Right cardiac atrium (tissue), 5 donors: ENCODE data around the gene MICAL2. TPM values are rescaled to one million over a fixed set of nuclear protein-coding genes. Genes with fewer than 3 reads are reported as not detected.

Experiments used
- ATAC-seq, 2 donors: fragments of 200-7000 bp; cut with Tn5 transposase; one replicate each; pipeline versions ENCODE4 v1.8.0 to v1.9.1; 2020; ENCODE audit warnings: moderate library complexity in 2 of 2, mild to moderate bottlenecking in 1 of 2
- DNase-seq, 3 donors: peaks; one replicate each; pipeline ENCODE4 v3.0.0-alpha.2; 2020
- H3K27ac ChIP-seq: one replicate; pipeline ENCODE4 v1.5.1; 2013; ENCODE audit warnings: mild to moderate bottlenecking, low read length, control low read depth, moderate library complexity
- H3K27me3 ChIP-seq: one replicate; pipeline ENCODE4 v1.6.1; 2013; ENCODE audit not compliant: control insufficient read depth, insufficient read depth
- H3K4me1 ChIP-seq: one replicate; pipeline ENCODE4 v1.6.1; 2013; ENCODE audit warnings: low read length; ENCODE audit not compliant: control insufficient read depth, insufficient read depth
- H3K4me3 ChIP-seq: one replicate; pipeline ENCODE4 v1.5.1; 2013; ENCODE audit warnings: low read length, control low read depth
- H3K9me3 ChIP-seq: one replicate; pipeline ENCODE4 v1.6.1; 2013; ENCODE audit warnings: low read length; ENCODE audit not compliant: control insufficient read depth
- WGBS: extraction: QIAGEN DNeasy Blood & Tissue Kit; methylation state at CpG from one replicate; pipeline ENCODE4 v1.1.7; 2013; 5-methylcytosine and 5-hydroxymethylcytosine counted together
- intact Hi-C, 4 donors: fragments of 100-400 bp; cut with DNase I; formaldehyde crosslinking; loops; one replicate each; pipeline versions ENCODE4 v1.11.0 to v1.14.0; 2022 to 2023
- polyA plus RNA-seq: library from polyadenylated mRNA; stranded (reverse); fragments of 200-250 nt; gene quantifications from one replicate; pipeline ENCODE4 v1.2.3, GENCODE V29; 2013
- total RNA-seq, 4 donors: library from RNA; stranded (reverse); fragmentation: NEBNext Ultra II Directional; extraction: Animal tissue kit (Norgen Biotek cat#: 25700); gene quantifications; one replicate each; pipeline ENCODE4 v1.2.1, GENCODE V29; 2021
- donor health status: healthy with polysubstance abuse.
- donor health status: DM: no; HTN: yes; CAD: no.
- donor health status: DM: no; HTN: no; CAD: no.
- donor health status: DM: no; HTN: yes; CAD: no; lungs with severe emphysema.
- donor health status: DM: yes; HTN: yes; CAD: no.

Gene MICAL2
- total and polyA plus RNA-seq, 5 donors = 62.9 to 115 (median 92.3) TPM

DNA sequence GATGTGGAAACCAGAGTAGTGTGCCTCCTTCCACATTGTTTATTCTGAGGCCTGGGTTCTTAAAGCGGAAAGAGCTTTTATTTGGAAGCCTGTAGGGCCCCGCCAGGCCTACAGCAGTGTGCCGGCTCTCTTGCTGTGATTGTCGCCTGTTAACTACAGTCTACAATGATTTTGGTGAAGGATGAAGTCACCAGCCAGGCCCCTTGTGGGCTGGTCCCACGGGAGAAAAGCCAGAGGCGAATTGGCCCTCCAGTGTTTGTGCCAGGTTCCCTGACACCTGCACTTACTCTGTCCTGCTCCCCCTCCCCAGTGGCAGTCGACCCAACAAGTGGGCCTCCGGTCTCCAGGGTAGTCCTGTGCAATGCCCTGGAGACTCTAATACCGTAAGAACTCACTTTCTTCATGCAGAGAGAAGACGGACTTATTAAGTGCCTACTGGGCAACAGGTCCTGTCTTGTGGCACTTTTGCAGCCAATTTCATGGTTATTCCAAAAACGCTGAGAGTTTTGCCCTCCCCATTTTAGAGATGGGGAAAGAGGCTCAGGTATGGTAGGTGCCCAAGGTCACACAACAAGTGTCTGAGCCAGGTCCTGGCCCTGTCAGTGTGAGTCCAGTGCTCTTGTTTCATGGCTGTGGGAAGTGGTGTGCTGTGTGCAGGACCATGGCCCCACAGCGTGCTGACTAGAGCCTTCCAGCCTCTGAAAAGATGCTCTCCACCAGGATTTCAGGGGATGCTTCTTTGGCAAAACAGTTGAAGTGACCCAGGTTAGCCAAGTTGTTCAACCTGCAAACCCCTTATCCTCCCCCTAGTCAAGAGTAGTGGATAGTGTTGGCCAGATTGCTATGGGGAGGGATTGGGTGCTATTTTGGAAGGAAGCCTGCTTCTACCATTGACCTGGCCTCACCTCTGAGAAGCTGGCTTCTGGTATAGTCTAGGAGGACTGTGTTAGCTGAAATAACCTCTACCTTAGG, 1.4 kb downstream of the MICAL2 start:
- peak in 1 of 2 donors; percentile 2 for ATAC-seq
- Histone ChIP-seq H3K4me1 (peaks cover 17% of the 10 kb centered on the region), H3K27ac (peak overlapping the region; percentile 31), H3K4me3 (peak overlapping the region; percentile 87), H3K27me3 (no peaks in the 10 kb centered on the region), H3K9me3 (no peaks in the 10 kb centered on the region)
- peak in 1 of 3 donors; percentile 56 for DNase-seq
- WGBS = 39% methylated on average over 12 of the region's 12 CpGs
- intact Hi-C loops = loop anchor here in 2 of 4 donors (5.0 to 10.0 kb wide), 2 partner anchors 65 to 133 kb away; no protein-coding TSS in a partner anchor

DNA sequence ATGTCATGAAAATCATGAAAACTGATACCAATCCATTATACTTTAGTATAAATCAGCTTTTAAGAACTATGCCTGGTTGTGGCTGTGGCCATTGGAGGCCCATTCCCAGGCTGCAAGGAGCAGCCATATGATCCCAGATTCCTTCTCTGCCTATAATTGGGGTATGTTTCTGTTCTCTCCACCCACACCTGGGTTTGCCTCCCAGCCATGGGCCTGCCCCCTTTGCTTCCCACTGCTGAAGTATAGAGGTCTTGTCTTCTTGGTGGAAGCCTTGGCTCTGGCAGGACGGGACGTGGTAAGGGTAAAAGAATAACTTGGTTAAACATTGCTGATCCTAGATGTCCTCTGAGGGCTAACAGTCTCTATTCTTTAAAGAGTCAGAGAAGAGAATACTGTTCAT, 2.4 kb downstream of the MICAL2 start:
- ATAC-seq (no peak), DNase-seq (no peak)
- Histone ChIP-seq H3K27me3 (no peaks in the 10 kb centered on the region), H3K4me3 (no peak overlapping the region), H3K4me1 (peaks cover 23% of the 10 kb centered on the region), H3K9me3 (no peaks in the 10 kb centered on the region), H3K27ac (peak overlapping the region; percentile 49)
- intact Hi-C loops = loop anchor here in 2 of 4 donors (5.0 to 10.0 kb wide), 2 partner anchors 65 to 132 kb away; no protein-coding TSS in a partner anchor
- 73% methylated on average over 2 of the region's 2 CpGs for WGBS

DNA sequence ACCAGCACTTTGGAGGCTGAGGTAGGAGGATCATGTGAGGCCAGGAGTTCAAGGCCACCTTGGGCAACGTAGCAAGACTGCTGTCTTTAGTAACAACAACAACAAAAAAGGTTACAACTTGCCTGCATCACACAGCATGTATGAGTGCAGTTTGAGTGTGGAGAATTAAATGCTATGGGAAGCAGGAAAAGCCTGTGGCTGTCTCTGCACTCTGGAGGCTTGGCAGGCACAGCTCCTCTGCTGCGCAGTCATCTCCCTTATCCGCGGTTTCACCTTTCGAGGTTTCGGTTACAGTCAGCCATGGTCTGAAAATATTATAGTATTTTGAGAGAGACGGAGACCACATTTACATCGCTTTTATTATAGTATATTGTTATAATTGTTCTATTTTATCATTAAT, 2.9 kb downstream of the MICAL2 start:
- Histone ChIP-seq H3K27ac (no peak overlapping the region), H3K4me3 (no peak overlapping the region), H3K9me3 (no peaks in the 10 kb centered on the region), H3K27me3 (no peaks in the 10 kb centered on the region), H3K4me1 (peaks cover 25% of the 10 kb centered on the region)
- 45% methylated on average over 8 of the region's 8 CpGs for WGBS
- no peak for ATAC-seq
- intact Hi-C loops = loop anchor here in 2 of 4 donors (5.0 to 10.0 kb wide), 2 partner anchors 64 to 132 kb away; no protein-coding TSS in a partner anchor
- DNase-seq = no peak

DNA sequence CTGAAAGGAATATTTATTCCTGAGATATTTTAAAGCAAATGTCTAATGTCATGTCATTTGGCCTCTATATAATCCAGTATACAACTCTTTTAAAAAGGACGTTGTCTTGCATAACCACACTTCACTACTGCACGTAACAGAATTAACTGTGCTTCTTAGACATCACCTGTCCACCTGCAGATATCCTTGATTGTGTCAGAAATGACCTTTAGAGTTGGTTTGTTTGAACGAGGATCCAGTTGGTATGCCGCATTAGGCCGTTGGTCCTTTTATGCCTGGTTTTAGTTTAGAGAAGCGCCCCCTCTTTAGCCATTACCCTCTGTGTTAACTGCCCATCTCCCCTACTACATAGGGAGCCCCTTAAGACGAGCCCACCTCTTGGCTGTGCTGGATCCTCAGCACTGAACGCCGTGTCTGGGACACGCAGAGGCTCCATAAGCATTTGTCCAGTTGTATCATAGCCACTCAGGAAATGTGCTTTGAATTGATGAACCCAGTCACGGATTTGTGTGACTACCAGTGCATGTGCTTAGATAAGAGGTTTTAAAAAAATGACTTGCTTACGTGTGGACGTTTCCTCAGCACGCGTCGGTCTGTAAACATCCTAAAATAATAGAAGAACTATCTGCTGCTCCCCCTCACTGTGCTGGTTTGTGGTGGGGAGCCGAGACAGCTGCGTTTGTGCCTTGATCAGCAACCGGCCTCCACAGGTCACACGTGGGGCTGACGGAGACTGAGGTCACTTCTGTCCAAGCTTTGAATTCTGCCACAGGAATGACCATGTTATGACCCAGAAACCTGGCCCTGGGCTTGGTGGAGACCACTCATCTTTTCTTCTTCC, 4.0 kb downstream of the MICAL2 start:
- Histone ChIP-seq H3K4me3 (no peak overlapping the region), H3K4me1 (peaks cover 29% of the 10 kb centered on the region), H3K9me3 (no peaks in the 10 kb centered on the region), H3K27ac (peak overlapping the region; percentile 35), H3K27me3 (no peaks in the 10 kb centered on the region)
- peak in 1 of 3 donors; percentile 68 for DNase-seq
- ATAC-seq = peak in 1 of 2 donors; percentile 7
- intact Hi-C loops = loop anchor here in 2 of 4 donors (5.0 to 10.0 kb wide), 3 partner anchors 38 to 130 kb away; no protein-coding TSS in a partner anchor
- WGBS = 42% methylated on average over 21 of the region's 21 CpGs

DNA sequence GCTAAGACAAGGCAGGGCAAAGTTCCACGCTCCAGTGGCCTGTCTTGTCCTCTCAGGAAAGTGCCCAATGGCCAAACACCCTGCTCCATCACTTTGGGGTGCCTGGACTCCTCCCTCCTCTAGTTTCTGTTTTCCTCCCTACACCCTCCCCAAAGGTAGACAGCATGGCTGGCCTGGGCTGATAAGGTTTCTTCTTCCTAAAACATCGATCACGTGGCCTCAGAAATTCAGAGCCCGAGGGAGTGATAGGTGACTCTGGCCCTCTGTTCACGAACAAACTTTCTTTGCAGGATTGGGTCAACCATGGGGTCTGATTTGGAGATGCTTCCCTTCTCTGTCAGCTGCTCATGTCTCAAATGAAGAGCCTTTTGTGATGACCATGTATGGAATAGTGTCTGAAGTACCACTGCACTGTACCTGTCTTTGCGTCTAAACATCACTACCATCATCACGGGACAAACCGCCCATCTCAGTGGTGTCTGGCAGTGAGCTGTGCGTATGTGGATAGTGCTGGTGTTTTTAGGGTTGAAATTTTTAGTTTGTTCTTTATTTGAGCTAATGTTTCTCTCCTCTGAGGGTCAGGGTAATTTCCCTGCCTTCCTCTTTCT, 6.1 kb downstream of the MICAL2 start:
- Histone ChIP-seq H3K4me3 (no peak overlapping the region), H3K4me1 (peaks cover 40% of the 10 kb centered on the region), H3K27me3 (no peaks in the 10 kb centered on the region), H3K27ac (peak overlapping the region; percentile 66), H3K9me3 (no peaks in the 10 kb centered on the region)
- ATAC-seq (no peak), DNase-seq (no peak)
- intact Hi-C loops = loop anchor here in 1 of 4 donors (5.0 to 10.0 kb wide), 2 partner anchors 36 to 128 kb away; no protein-coding TSS in a partner anchor
- WGBS = 71% methylated on average over 9 of the region's 9 CpGs

DNA sequence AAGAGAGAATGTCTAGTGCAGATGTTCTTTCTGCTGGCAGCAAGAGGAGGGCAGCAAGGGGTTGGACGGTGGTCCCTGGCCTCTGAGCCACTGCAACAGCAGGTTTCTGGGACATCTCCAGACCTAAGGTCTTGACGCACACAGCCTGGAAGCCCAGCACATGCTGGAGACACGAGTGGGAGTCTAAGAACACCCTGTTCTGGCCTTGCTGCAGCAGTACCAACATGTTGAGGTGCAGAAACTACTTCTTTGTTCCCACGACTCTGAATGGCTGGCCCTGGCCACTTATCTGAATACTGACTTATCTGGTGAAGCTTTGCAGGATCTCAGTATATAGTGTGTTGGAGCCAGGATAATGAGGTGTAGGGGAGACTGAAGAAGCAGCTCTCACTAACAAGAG, 6.8 kb downstream of the MICAL2 start:
- WGBS = 34% methylated on average over 4 of the region's 4 CpGs
- H3K4me1 ChIP-seq = peaks cover 37% of the 10 kb centered on the region

DNA sequence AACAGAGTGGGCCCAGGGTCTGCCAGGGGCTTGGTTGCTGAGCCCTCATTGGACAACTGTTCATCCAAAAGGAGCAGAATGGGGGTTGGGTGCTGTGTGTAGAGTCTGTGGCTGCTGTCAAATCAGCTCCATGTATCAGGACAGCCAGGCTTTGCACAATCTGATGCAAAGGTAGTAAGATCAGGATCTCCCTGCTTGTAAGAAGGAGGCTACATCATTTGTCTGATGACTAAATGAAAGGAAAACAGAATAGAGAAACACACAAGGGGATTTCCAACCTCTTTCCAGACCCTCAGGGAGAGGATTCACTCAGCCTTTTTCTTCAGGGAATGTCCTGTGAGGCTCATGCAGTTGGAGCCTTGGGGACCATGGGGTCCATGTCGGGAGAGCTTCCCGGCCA, 7.2 kb downstream of the MICAL2 start:
- Histone ChIP-seq H3K9me3 (no peaks in the 10 kb centered on the region), H3K4me1 (peaks cover 37% of the 10 kb centered on the region), H3K27ac (peak overlapping the region; percentile 28), H3K27me3 (no peaks in the 10 kb centered on the region), H3K4me3 (no peak overlapping the region)
- intact Hi-C loops = loop anchor here in 1 of 4 donors (5.0 to 10.0 kb wide), 2 partner anchors 35 to 127 kb away; no protein-coding TSS in a partner anchor
- WGBS = 47% methylated on average over 2 of the region's 2 CpGs
- no peak for DNase-seq
- ATAC-seq = no peak

More for the DNA sequence above, 6.8 kb downstream of the MICAL2 start:
- ATAC-seq (peak; percentile 34 to 51), DNase-seq (peak in 1 of 3 donors; percentile 76)
- Histone ChIP-seq H3K27me3 (no peaks in the 10 kb centered on the region), H3K4me3 (no peak overlapping the region), H3K27ac (peak overlapping the region; percentile 28), H3K9me3 (no peaks in the 10 kb centered on the region)
- intact Hi-C loops = loop anchor here in 1 of 4 donors (5.0 to 10.0 kb wide), 2 partner anchors 35 to 128 kb away; no protein-coding TSS in a partner anchor

DNA sequence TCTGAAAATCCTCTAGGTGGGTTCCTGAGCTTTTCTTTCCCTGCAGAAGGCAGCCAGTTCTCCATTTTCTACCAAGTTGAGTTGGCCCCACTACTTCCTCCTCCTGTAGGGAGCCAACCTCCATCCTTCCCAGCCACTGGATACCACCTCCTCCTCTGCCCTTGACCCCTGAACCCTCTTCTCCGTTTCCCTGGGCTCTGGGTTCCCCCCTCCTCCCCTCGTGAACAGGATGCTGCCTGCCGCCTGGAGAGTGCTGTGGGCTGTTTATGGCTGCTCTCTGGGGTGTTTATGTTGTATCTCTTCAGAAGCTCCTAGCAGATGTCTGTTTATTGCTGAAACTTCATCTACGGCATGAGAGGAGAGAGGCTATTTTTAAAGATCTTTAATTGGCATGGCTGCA, 8.6 kb downstream of the MICAL2 start:
- Histone ChIP-seq H3K4me1 (peaks cover 36% of the 10 kb centered on the region), H3K27ac (peak overlapping the region; percentile 57), H3K4me3 (no peak overlapping the region), H3K9me3 (no peaks in the 10 kb centered on the region), H3K27me3 (no peaks in the 10 kb centered on the region)
- ATAC-seq = no peak
- WGBS = 36% methylated on average over 4 of the region's 4 CpGs
- intact Hi-C loops = loop anchor here in 1 of 4 donors (5.0 to 10.0 kb wide), 2 partner anchors 33 to 126 kb away; no protein-coding TSS in a partner anchor
- no peak for DNase-seq

DNA sequence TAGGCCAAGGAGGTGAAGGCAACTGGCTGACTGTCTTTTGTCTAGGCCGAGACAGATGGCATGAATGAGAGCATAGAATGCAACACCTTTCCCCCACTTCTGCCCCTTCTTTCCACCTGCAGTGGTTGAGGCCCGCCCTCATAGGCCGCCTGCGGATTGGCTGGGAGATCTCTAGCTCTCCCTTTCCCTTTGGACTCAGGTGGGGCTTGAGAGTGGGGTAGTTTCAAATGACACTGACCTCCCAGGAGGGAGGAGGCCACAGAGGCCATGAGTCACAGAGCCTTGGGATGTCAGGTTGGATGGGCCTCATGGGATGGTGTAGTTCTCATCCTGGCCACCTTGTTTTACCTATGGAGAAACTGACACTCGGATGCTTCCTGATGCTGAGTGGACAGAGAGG, 9.1 kb downstream of the MICAL2 start:
- intact Hi-C loops = loop anchor here in 1 of 4 donors (5.0 to 10.0 kb wide), 2 partner anchors 33 to 125 kb away; no protein-coding TSS in a partner anchor
- no peaks in the 10 kb centered on the region for H3K27me3 ChIP-seq
- no peak for DNase-seq
- H3K4me3 ChIP-seq = no peak overlapping the region
- peaks cover 38% of the 10 kb centered on the region for H3K4me1 ChIP-seq
- WGBS = 92% methylated on average over 5 of the region's 5 CpGs
- H3K9me3 ChIP-seq = no peaks in the 10 kb centered on the region
- peak overlapping the region; percentile 69 for H3K27ac ChIP-seq
- no peak for ATAC-seq
